Endothelial cell of umbilical vein (primary cell): ENCODE measurements around the gene INTS11. TPM values are rescaled to one million over a fixed set of nuclear protein-coding genes. Genes with fewer than 3 reads are reported as not detected.

ENCODE experiments used
- BruUV-seq: library from RNA; stranded (reverse); fragments of 400-500 nt; replicated peaks from 2 replicates; lab custom pipeline; 2021; lab: Mats Ljungman, UMichigan
- CTCF ChIA-PET: fragments of 300-600, 350-600 bp; sonication (Branson Sonifier 250); formaldehyde crosslinking; loops from one replicate; lab custom pipeline; 2021; ENCODE audit warnings: antibody characterized with exemption, inconsistent platforms; lab: Charles Lee
- POLR2A ChIA-PET: fragments of 300-600, 350-600 bp; sonication (Branson Sonifier 250); formaldehyde crosslinking; loops from one replicate; lab custom pipeline; 2021; ENCODE audit warnings: antibody characterized with exemption, inconsistent platforms; lab: Charles Lee
- DNase-seq: peaks from one replicate; pipeline ENCODE4 v3.0.0-alpha.2; 2011; ENCODE audit warnings: low read depth, low spot score
- FAIRE-seq: peaks from 2 replicates; lab custom pipeline; 2011; peaks lifted over from hg19 to GRCh38; lab: Jason Lieb, UNC
- H2AFZ ChIP-seq: 2 replicates; pipeline ENCODE4 v1.6.0; 2012; ENCODE audit warnings: low read depth, low read length, control low read depth, inconsistent platforms
- H3K27ac ChIP-seq: 2 replicates; pipeline ENCODE4 v1.5.1; 2011; ENCODE audit warnings: low read depth, mild to moderate bottlenecking, control low read depth, low read length, moderate library complexity; ENCODE audit not compliant: insufficient read depth
- H3K27me3 ChIP-seq, 2 experiments: 2 replicates each; pipeline versions ENCODE4 v1.6.0 to v1.6.1; 2011; ENCODE audit warnings: low read length in 2 of 2, mixed read lengths in 1 of 2; ENCODE audit not compliant: control insufficient read depth in 2 of 2, insufficient read depth in 2 of 2
- H3K36me3 ChIP-seq, 2 experiments: 2 replicates in 1 of 2; 3 replicates in 1 of 2; pipeline ENCODE4 v1.5.1; 2011; ENCODE audit warnings: low read length in 2 of 2, mild to moderate bottlenecking in 1 of 2, moderate library complexity in 1 of 2; ENCODE audit not compliant: control insufficient read depth in 2 of 2, insufficient read depth in 2 of 2; ENCODE audit errors: extremely low read depth in 1 of 2
- H3K4me1 ChIP-seq: 3 replicates; pipeline ENCODE4 v1.5.1; 2011; ENCODE audit warnings: mild to moderate bottlenecking, low read length; ENCODE audit not compliant: control insufficient read depth, insufficient read depth; ENCODE audit errors: extremely low read depth
- H3K4me2 ChIP-seq: 2 replicates; pipeline ENCODE4 v1.6.1; 2011; ENCODE audit warnings: low read length, control low read depth, mixed read lengths; ENCODE audit not compliant: insufficient read depth
- H3K4me3 ChIP-seq, 3 experiments: fragments of 200-600 bp in 1 of 3; sonication (generic), shearing (Covaris generic) in 1 of 3; replicated peaks in 1 of 3; 2 replicates each; pipeline ENCODE4 v1.5.1; 2011 to 2016; ENCODE audit warnings: control low read depth in 3 of 3, low read length in 3 of 3, mild to moderate bottlenecking in 2 of 3, inconsistent platforms in 1 of 3, low read depth in 1 of 3, moderate library complexity in 1 of 3; ENCODE audit not compliant: insufficient read depth in 1 of 3
- H3K79me2 ChIP-seq: 2 replicates; pipeline ENCODE4 v1.6.0; 2012; ENCODE audit warnings: low read length, inconsistent platforms; ENCODE audit not compliant: control insufficient read depth, insufficient read depth
- H3K9ac ChIP-seq: replicated peaks from 2 replicates; pipeline ENCODE3; 2011; ENCODE audit warnings: low read length, control low read depth; ENCODE audit not compliant: insufficient read depth; ENCODE audit errors: extremely low read depth
- H3K9me1 ChIP-seq: replicated peaks from 3 replicates; pipeline ENCODE4 v1.6.0; 2011; ENCODE audit warnings: mild to moderate bottlenecking, low read length; ENCODE audit not compliant: control insufficient read depth, insufficient read depth; ENCODE audit errors: extremely low read depth
- H3K9me3 ChIP-seq: replicated peaks from 2 replicates; pipeline ENCODE4 v1.5.1; 2012; ENCODE audit warnings: low read length, inconsistent platforms; ENCODE audit not compliant: control insufficient read depth, insufficient read depth
- H4K20me1 ChIP-seq: replicated peaks from 2 replicates; pipeline ENCODE3; 2011; ENCODE audit warnings: mild to moderate bottlenecking, low read length; ENCODE audit not compliant: control insufficient read depth, insufficient read depth; ENCODE audit errors: extremely low read depth
- EZH2 ChIP-seq: IDR thresholded peaks from 2 replicates; pipeline ENCODE4 v1.6.1; 2012; ENCODE audit warnings: borderline replicate concordance, low read depth, mild to moderate bottlenecking, moderate library complexity, low read length, inconsistent platforms; ENCODE audit not compliant: severe bottlenecking
- FOS ChIP-seq: IDR thresholded peaks from 2 replicates; pipeline ENCODE4 v1.6.1; 2011; ENCODE audit warnings: mild to moderate bottlenecking, low read length, moderate library complexity, borderline replicate concordance; ENCODE audit not compliant: insufficient read depth
- GATA2 ChIP-seq: IDR thresholded peaks from 2 replicates; pipeline ENCODE4 v1.7.0; 2011; ENCODE audit warnings: low read depth, mild to moderate bottlenecking, moderate library complexity, mixed read lengths, low read length; ENCODE audit not compliant: insufficient read length, insufficient read depth
- JUN ChIP-seq: IDR thresholded peaks from 2 replicates; pipeline ENCODE4 v1.6.1; 2011; ENCODE audit warnings: borderline replicate concordance, low read depth; ENCODE audit not compliant: insufficient read length, insufficient read depth
- MYC ChIP-seq: IDR thresholded peaks from one replicate; pipeline ENCODE4 v1.6.1; 2011; ENCODE audit warnings: mild to moderate bottlenecking, low read depth, low read length
- POLR2A ChIP-seq: IDR thresholded peaks from 2 replicates; pipeline ENCODE4 v1.6.1; 2012; ENCODE audit warnings: low read depth, mild to moderate bottlenecking, control low read depth, low read length
- POLR2AphosphoS5 ChIP-seq: IDR thresholded peaks from 2 replicates; pipeline ENCODE4 v1.6.1; 2012; ENCODE audit warnings: low read depth, mild to moderate bottlenecking, control low read depth, low read length, moderate library complexity; ENCODE audit not compliant: insufficient read depth
- dilution Hi-C: fragments of 300-500 bp; cut with MboI; formaldehyde crosslinking; loops from one replicate; pipeline ENCODE4 v1.15.0; 2019; ENCODE audit warnings: low sequenced_read_pairs; ENCODE audit not compliant: extremely low pct_ligation_motif_present
- intact Hi-C: fragments of 100-400 bp; cut with micrococcal nuclease; formaldehyde crosslinking; loops from one replicate; pipeline ENCODE4 v1.10.0; 2022
- polyA plus RNA-seq, 4 experiments: library from polyadenylated mRNA; depleted of rRNA in 3 of 4; stranded (reverse) in 3 of 4; unstranded in 1 of 4; fragments of >200 nt; gene quantifications; 2 replicates each; pipeline versions ENCODE4 v1.2.1 to v1.2.3, GENCODE V29; 2011 to 2012; ENCODE audit warnings: missing spikeins in 1 of 4
- total RNA-seq: library from RNA; stranded (reverse); gene quantifications from 2 replicates; pipeline ENCODE4 v1.2.3, GENCODE V29; 2021
- TF ChIP-seq, protein P1 (sequence below): IDR thresholded peaks from 2 replicates; pipeline ENCODE4 v1.6.1; 2011; ENCODE audit not compliant: insufficient read depth, insufficient read length
- TF ChIP-seq, protein P2 (sequence below), 2 donors: IDR thresholded peaks; 1 replicate in 1 of 2; 2 replicates in 1 of 2; pipeline ENCODE4 v1.5.1; 2011; ENCODE audit warnings: low read length in 2 of 2, mild to moderate bottlenecking in 2 of 2, moderate library complexity in 2 of 2, control low read depth in 1 of 2, inconsistent platforms in 1 of 2, low read depth in 1 of 2; ENCODE audit not compliant: insufficient read depth in 1 of 2; ENCODE audit errors: extremely low read depth in 1 of 2

Gene INTS11
- total and polyA plus RNA-seq, 2 donors (not counting 3 experiments of a cell fraction or from before 2014, with no cell fraction given): 132 to 222 TPM

DNA sequence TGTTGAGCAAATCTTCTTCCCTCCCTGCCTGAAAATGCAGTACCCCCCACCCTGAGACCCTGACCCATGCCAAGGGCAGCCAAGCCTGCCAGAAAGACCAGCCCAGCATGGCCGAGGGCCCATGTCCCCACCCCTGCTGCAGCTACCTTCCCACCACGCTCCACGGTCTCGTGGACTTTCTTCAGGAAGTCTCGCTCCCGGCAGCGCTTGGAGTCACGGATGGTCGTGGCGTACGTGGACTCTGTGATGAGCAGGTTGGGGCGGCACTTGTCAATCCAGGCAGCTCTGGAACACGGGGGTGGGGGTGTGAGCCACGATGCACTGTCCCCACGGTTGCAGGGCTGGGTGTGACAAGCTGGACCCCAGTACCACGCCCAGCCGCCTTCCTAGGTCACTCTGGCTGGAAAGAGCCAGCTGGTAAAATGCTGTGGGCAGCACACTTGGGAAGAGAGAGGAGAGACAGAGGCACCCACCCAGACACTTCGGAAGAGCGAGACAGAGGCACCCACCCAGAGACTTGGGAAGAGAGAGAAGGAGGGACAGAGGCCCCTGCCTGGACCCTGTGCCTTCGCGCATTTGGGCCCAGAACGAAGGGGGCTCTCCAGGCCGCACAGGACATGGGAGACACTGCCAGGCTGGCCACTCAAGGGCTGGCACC lies 9.7 kb downstream of the INTS11 start:
- H2AFZ ChIP-seq: no peak overlapping the region
- no TSS peak for BruUV-seq
- H3K4me2 ChIP-seq: no peak overlapping the region
- no peak overlapping the region for H3K27ac ChIP-seq
- FAIRE-seq: no peak
- intact Hi-C loops (no loop called here), dilution Hi-C loops (no loop called here)
- H3K27me3 ChIP-seq: no peaks in the 10 kb centered on the region
- no peaks in the 10 kb centered on the region for H3K9me1 ChIP-seq
- H3K4me1 ChIP-seq: no peaks in the 10 kb centered on the region
- no peaks in the 10 kb centered on the region for H3K9me3 ChIP-seq
- POLR2A ChIA-PET: no interaction called here
- H3K36me3 ChIP-seq: peaks cover 0 to 45% of the 10 kb centered on the region in 2 experiments
- no peak for DNase-seq
- no peak overlapping the region for H3K4me3 ChIP-seq
- CTCF ChIA-PET: no interaction called here
- H4K20me1 ChIP-seq: peaks cover 4% of the 10 kb centered on the region
- TF ChIP-seq FOS (no peak), JUN (no peak), POLR2AphosphoS5 (no peak), MYC (no peak), EZH2 (no peak), POLR2A (no peak), GATA2 (no peak)
- TF ChIP-seq, protein P1, sequence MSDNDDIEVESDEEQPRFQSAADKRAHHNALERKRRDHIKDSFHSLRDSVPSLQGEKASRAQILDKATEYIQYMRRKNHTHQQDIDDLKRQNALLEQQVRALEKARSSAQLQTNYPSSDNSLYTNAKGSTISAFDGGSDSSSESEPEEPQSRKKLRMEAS: no peak
- TF ChIP-seq, protein P2, sequence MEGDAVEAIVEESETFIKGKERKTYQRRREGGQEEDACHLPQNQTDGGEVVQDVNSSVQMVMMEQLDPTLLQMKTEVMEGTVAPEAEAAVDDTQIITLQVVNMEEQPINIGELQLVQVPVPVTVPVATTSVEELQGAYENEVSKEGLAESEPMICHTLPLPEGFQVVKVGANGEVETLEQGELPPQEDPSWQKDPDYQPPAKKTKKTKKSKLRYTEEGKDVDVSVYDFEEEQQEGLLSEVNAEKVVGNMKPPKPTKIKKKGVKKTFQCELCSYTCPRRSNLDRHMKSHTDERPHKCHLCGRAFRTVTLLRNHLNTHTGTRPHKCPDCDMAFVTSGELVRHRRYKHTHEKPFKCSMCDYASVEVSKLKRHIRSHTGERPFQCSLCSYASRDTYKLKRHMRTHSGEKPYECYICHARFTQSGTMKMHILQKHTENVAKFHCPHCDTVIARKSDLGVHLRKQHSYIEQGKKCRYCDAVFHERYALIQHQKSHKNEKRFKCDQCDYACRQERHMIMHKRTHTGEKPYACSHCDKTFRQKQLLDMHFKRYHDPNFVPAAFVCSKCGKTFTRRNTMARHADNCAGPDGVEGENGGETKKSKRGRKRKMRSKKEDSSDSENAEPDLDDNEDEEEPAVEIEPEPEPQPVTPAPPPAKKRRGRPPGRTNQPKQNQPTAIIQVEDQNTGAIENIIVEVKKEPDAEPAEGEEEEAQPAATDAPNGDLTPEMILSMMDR (IDR thresholded peaks at IDR 0.05; ENCODE audit: extremely low read depth in 1 of 2, insufficient read depth in 1 of 2, low read depth in 1 of 2, low read length in 2 of 2): no peak
- H3K9ac ChIP-seq: no peak overlapping the region
- H3K79me2 ChIP-seq: peaks cover 4% of the 10 kb centered on the region
